ENCODE measurements around the gene SYTL2.

SYTL2 gene

GRCh38 chr11:85827748-85828639 is 17.1 kb upstream of the SYTL2 start:
- no peak for DNase-seq

GRCh38 chr11:85826116-85826855 is 15.3 kb upstream of the SYTL2 start:
- no peak for DNase-seq

GRCh38 chr11:85825616-85826015 is 14.7 kb upstream of the SYTL2 start:
- DNase-seq, result no peak

- no peak for DNase-seq
These were observed 12.9 kb upstream of the SYTL2 start for GRCh38 chr11:85823816-85824215.

GRCh38 chr11:85822814-85823213 is 11.9 kb upstream of the SYTL2 start:
- no peak for DNase-seq

- no peak for DNase-seq
These were observed 10.7 kb upstream of the SYTL2 start for GRCh38 chr11:85821636-85822035.

GRCh38 chr11:85819441-85819840 is 8.5 kb upstream of the SYTL2 start:
- DNase-seq, result no peak

- no peak for DNase-seq
These were observed 4.4 kb upstream of the SYTL2 start for GRCh38 chr11:85815186-85815931.

- DNase-seq, result no peak
These were observed 2.8 kb upstream of the SYTL2 start for GRCh38 chr11:85813721-85814120.

- DNase-seq, result no peak
These were observed 683 bp upstream of the SYTL2 start for GRCh38 chr11:85811624-85812023.

- no peak for DNase-seq
These were observed 445 bp downstream of the SYTL2 start for GRCh38 chr11:85810521-85810870.

- DNase-seq, result no peak
These were observed 1.1 kb downstream of the SYTL2 start for GRCh38 chr11:85809863-85810262.

GRCh38 chr11:85809191-85809590 is 1.8 kb downstream of the SYTL2 start:
- no peak for DNase-seq

- no peak for DNase-seq
These were observed 4.1 kb downstream of the SYTL2 start for GRCh38 chr11:85806876-85807275.

- DNase-seq, result no peak
These were observed 4.9 kb downstream of the SYTL2 start for GRCh38 chr11:85806016-85806415.

GRCh38 chr11:85805387-85805786 is 5.6 kb downstream of the SYTL2 start:
- no peak for DNase-seq

GRCh38 chr11:85803920-85804319 is 7.0 kb downstream of the SYTL2 start:
- no peak for DNase-seq

- no peak for DNase-seq
These were observed 7.6 kb downstream of the SYTL2 start for GRCh38 chr11:85803303-85803702.

- DNase-seq, result no peak
These were observed 9.4 kb downstream of the SYTL2 start for GRCh38 chr11:85801527-85801926.

- no peak for DNase-seq
These were observed 10.2 kb downstream of the SYTL2 start for GRCh38 chr11:85800595-85801342.

- no peak for DNase-seq
These were observed 11.8 kb downstream of the SYTL2 start for GRCh38 chr11:85799142-85799541.

- DNase-seq, result no peak
These were observed 12.6 kb downstream of the SYTL2 start for GRCh38 chr11:85798361-85798760.
